ENCODE data around the gene KIN.

KIN gene

DNA sequence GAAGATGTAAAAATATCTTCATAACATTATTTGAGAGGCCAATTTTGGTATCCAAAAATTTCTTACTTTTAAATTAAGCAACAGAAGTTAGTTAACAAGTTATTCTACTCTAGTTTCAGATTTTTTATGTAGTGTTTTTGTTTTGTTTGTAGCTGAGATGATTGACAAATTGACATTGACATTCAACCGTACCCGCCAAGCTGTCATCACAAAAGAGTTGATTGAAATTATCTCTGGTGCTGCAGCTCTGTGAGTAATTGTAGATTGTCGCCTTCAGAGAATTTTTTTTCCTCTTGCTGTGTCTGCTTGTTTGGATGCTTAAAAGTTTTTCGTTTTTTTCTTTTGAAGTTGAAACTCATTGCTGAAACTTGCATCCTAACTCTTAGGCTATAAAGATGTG lies 14.8 kb upstream of the KIN start:
- TF ChIP-seq, protein P1, sequence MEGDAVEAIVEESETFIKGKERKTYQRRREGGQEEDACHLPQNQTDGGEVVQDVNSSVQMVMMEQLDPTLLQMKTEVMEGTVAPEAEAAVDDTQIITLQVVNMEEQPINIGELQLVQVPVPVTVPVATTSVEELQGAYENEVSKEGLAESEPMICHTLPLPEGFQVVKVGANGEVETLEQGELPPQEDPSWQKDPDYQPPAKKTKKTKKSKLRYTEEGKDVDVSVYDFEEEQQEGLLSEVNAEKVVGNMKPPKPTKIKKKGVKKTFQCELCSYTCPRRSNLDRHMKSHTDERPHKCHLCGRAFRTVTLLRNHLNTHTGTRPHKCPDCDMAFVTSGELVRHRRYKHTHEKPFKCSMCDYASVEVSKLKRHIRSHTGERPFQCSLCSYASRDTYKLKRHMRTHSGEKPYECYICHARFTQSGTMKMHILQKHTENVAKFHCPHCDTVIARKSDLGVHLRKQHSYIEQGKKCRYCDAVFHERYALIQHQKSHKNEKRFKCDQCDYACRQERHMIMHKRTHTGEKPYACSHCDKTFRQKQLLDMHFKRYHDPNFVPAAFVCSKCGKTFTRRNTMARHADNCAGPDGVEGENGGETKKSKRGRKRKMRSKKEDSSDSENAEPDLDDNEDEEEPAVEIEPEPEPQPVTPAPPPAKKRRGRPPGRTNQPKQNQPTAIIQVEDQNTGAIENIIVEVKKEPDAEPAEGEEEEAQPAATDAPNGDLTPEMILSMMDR (IDR thresholded peaks at IDR 0.05; ENCODE audit: extremely low read depth, insufficient read depth, missing control alignments), result no peak
- DNase-seq (ENCODE audit: low spot score), result no peak
- in situ Hi-C loops (cut with MboI; ENCODE audit: low pct_unique_long_range_greater_than_20kb, low sequenced_read_pairs, unreplicated experiment), result no loop called here

DNA sequence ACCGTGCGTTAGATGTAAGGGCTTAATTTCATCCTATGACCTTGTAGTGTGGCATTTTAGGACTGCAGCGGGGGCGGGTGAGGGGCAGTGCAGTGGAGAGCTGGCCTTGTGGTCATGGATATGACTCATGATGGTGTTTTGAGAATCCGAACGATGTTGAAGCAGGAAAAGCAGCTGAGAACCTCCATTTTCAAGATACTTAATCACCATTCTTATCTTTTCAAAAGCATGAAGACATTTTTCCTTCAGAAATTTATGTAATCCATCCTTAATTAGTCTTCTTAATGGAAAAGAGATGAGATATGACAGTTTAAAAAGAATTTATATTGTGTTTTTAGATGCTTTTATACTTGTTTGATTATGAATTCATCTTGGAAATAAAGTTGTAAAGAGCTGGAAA lies 9.8 kb upstream of the KIN start:
- DNase-seq (ENCODE audit: low spot score), result no peak
- TF ChIP-seq, protein P1 (IDR thresholded peaks at IDR 0.05; ENCODE audit: extremely low read depth, insufficient read depth, missing control alignments), result no peak
- in situ Hi-C loops (cut with MboI; ENCODE audit: low pct_unique_long_range_greater_than_20kb, low sequenced_read_pairs, unreplicated experiment), result no loop called here

DNA sequence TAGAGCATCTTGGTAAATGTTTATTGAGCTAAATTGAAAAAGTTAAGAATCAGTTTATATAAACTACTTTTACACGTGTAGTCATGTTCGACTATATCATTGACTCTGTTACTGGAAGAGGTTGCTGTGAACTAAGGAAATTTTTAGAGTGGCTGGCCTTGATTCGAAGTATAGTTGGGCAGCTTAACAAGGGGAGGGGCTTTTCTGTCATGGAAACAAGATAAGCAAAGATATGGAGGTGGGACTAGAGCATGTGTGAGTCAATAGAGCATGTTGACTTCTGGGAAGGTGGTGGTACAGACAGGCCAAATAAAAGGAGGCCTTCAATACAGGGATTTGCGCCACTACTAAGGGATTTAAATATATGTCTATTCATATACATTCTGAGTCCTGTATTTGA lies 7.8 kb upstream of the KIN start:
- TF ChIP-seq, protein P1 (IDR thresholded peaks at IDR 0.05; ENCODE audit: extremely low read depth, insufficient read depth, missing control alignments), result no peak
- no peak for DNase-seq (ENCODE audit: low spot score)
- in situ Hi-C loops (cut with MboI; ENCODE audit: low pct_unique_long_range_greater_than_20kb, low sequenced_read_pairs, unreplicated experiment), result no loop called here

DNA sequence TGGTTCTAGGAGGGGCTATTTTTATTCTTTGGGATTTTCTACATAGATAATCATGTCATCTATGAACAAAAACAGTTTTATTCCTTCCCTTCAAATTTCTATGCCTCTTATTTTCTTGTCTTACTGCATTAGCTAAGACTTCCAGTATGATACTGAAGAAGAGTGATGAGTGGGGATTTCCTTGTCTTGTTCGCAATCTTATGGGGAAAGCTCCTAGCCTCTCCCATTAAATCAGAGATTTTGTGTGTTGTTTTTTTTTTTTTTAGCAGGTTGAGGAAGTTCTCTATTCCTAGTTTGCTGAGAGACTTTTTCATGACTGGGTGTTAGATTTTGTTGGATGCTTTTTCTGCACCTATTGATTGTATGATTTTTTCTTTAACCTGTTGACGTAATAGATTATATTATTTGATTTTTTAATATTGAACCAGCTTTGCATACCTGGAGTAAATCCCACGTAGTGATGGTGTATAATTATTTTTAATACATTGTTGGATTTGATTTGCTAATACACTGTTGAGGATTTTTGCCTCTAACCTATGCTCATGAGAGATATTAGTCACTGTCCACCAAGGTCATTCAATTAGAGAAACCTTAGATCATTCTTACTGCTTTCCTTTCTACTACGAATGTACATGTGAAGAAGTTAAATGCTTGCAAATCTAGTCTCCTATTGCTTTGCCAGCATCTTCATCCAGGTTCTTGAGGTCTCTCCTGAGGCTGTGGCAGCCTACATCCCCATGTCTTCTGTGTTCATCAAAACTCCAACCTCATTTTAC lies 6.6 kb upstream of the KIN start:
- TF ChIP-seq, protein P1 (IDR thresholded peaks at IDR 0.05; ENCODE audit: extremely low read depth, insufficient read depth, missing control alignments), result no peak
- no peak for DNase-seq (ENCODE audit: low spot score)
- in situ Hi-C loops (cut with MboI; ENCODE audit: low pct_unique_long_range_greater_than_20kb, low sequenced_read_pairs, unreplicated experiment), result no loop called here

DNA sequence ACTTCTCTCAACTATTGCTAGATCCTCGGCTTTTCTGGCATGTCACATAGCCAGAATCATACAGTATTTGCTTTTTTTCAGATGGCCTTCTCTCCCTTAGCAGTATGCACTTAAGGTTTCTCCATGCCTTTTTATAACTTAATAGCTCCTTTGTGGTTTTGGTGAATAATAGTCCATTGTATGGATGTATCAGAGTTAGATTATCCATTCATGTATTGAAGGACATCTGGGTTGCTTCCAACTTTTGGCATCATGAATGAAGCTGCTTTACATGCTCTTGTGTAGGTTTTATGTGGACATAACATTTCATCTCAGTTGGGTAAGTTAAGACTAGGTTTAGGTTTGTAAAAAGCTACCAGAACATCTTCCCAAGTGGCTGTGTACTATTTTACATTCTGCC lies 4.7 kb upstream of the KIN start:
- in situ Hi-C loops (cut with MboI; ENCODE audit: low pct_unique_long_range_greater_than_20kb, low sequenced_read_pairs, unreplicated experiment), result no loop called here
- TF ChIP-seq, protein P1 (IDR thresholded peaks at IDR 0.05; ENCODE audit: extremely low read depth, insufficient read depth, missing control alignments), result no peak
- DNase-seq (ENCODE audit: low spot score), result no peak

DNA sequence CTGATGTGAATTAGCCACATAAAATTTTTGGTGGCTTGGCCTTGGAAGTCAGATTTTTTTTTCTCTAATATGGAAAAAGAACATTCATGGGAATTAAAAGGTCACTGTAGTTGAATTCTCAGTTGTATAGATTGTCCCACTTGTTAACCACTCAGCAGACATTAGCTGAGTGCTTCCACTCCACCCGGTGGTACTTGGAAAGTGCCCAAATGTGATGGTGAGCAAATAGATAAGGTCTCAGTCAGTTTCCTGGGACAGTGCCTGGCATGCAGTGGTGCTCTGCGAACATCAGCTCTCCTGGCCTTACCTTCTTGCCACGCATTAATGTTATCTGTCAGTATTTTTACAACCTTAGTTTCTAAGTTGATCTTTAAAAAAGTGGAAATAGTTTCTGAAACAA lies 1.6 kb upstream of the KIN start:
- no peak for DNase-seq (ENCODE audit: low spot score)
- in situ Hi-C loops (cut with MboI; ENCODE audit: low pct_unique_long_range_greater_than_20kb, low sequenced_read_pairs, unreplicated experiment), result no loop called here
- TF ChIP-seq, protein P1 (IDR thresholded peaks at IDR 0.05; ENCODE audit: extremely low read depth, insufficient read depth, missing control alignments), result no peak

Data from GM13977 (cell line).